Astrocyte of the cerebellum (primary cell): ENCODE results near the gene CD72.
A peak's percentile ranks its signal among the peaks of the same experiment; 100 is the strongest.
"Not testable (repeated sequence)": the region's sequence is repeated elsewhere in the genome, so short reads cannot be mapped to it uniquely, and the experiment has no call there.

Source experiments
- DNase-seq: peaks from one replicate; pipeline ENCODE4 v3.0.0-alpha.2; 2011; ENCODE audit warnings: low read depth
- H3K4me3 ChIP-seq: 2 replicates; pipeline ENCODE4 v1.5.1; 2011; ENCODE audit warnings: mild to moderate bottlenecking, low read depth, low read length, moderate library complexity
- CTCF ChIP-seq: IDR thresholded peaks from 2 replicates; pipeline ENCODE4 v1.5.1; 2012; ENCODE audit warnings: low read length, low read depth, moderate library complexity, mild to moderate bottlenecking; ENCODE audit errors: missing control alignments
- in situ Hi-C: cut with HindIII; loops from 2 replicates; pipeline ENCODE4 v1.10.0; 2017; ENCODE audit warnings: low sequenced_read_pairs

CD72 gene

GRCh38 chr9:35603506-35603985 is 14.7 kb downstream of the CD72 start:
- peak overlapping the region; percentile 40 for H3K4me3 ChIP-seq
- in situ Hi-C loops: loop anchor here (10.0 kb wide), 1 partner anchor 71 kb away; the partner anchor contains the start of gene CA9
- TF ChIP-seq CTCF: no peak
- no peak for DNase-seq

- DNase-seq: no peak
- H3K4me3 ChIP-seq: no peak overlapping the region
- in situ Hi-C loops: loop anchor here (10.0 kb wide), 1 partner anchor 75 kb away; the partner anchor contains the start of gene CA9
- TF ChIP-seq CTCF: no peak
These were observed 18.2 kb downstream of the CD72 start for GRCh38 chr9:35599763-35600604.

DNA sequence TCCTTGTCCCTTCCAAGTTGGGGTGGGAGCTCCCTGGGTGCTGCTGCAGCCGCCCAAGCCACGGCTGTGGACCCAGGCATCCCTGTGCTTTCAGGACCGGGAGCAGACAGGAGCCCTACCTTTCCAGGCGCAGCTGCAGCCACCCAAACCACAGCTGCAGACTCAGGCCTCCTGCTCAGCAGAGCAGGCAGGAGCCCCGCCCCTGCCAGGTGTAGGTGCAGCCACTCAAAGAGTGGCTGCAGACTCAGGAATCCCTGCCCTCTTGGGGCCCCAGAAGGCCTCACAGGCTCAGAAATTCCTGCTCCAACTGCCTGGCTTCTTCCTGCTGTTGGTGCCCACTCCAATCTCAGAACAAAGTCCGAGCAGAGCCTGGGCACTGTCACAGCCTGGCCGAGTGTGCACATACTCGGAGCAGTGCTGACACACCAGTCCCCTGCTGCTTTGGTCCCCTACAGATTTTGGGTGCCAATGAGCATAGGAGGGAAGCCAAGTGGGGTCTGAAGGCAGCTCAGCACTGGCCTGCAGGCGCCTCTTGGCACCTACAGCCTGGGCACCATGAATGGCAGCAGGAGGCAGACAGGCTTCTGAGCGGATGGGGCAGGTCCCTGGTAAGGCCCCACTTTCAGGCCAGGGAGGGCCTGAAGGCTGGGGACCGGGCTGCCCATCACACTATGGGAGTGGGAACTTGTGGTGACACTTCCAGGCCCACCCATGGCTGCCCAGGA is 19.2 kb downstream of the CD72 start:
- in situ Hi-C loops: no loop called here
- no peak for DNase-seq
- H3K4me3 ChIP-seq: no peak overlapping the region
- no peak for TF ChIP-seq CTCF

GRCh38 chr9:35596907-35597306 is 21.3 kb downstream of the CD72 start:
- DNase-seq, H3K4me3 ChIP-seq, in situ Hi-C loops: not testable (repeated sequence)

DNA sequence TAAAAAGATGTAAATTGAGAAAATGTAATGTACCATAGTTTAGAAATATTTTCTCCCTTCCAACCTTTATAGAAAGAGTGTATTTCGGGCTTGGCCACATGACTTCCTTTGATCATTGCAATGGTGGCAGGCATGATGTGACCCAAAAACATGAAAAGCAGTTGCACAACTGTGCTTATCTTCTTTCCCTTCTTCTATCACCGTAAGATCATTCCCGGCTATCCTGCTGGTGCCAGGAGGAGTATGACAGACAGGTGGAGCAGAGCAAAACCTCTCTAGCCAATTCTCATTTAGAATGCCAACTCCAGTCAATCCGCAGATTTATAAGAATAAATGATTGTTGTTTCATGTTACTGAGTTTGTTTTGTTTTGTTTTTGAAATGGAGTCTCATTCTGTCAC is 23.7 kb downstream of the CD72 start:
- no peak overlapping the region for H3K4me3 ChIP-seq
- DNase-seq: no peak
- in situ Hi-C loops: no loop called here
- TF ChIP-seq CTCF: no peak

DNA sequence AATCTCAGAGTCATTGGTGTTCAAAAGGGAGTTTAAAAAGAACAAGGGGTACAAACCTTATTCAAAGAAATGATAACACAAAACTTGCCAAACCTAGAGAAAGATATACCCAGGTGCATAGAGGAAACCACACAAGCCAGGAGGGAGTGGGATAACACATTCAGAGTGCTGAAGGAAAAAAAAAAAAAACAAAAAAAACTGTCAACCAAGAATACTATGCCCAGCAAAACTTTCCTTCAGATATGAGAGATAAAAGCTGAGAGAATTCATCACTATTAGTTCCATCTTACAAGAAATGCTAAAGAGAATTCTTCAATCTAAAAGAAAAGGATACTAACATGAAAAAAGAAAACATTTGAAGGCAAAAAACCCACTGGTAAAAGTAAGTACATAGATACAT is 24.6 kb downstream of the CD72 start:
- no peak overlapping the region for H3K4me3 ChIP-seq
- no peak for DNase-seq
- in situ Hi-C loops: no loop called here
- no peak for TF ChIP-seq CTCF

GRCh38 chr9:35588506-35588905 is 29.7 kb downstream of the CD72 start:
- in situ Hi-C loops, DNase-seq, H3K4me3 ChIP-seq: not testable (repeated sequence)

DNA sequence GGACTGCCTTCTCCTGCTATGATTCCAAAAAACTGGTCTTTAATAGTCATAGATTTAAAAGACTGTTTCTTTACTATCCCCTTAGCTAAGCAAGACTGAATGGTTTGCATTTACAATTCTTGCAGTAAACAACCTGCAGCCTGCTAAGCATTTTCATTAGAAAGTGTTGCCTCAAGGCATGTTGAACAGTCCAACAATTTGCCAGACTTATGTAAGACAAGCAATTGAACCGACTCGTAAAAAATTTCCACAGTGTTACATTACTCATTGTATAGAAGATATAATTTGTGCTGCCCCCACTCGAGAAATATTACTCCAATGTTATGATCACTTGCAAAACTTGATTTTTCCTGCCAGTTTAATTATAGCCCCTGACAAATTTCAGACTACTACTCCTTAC is 33.5 kb downstream of the CD72 start:
- H3K4me3 ChIP-seq, DNase-seq, in situ Hi-C loops: not testable (repeated sequence)

GRCh38 chr9:35583521-35583920 is 34.7 kb downstream of the CD72 start:
- H3K4me3 ChIP-seq, in situ Hi-C loops, DNase-seq: not testable (repeated sequence)

DNA sequence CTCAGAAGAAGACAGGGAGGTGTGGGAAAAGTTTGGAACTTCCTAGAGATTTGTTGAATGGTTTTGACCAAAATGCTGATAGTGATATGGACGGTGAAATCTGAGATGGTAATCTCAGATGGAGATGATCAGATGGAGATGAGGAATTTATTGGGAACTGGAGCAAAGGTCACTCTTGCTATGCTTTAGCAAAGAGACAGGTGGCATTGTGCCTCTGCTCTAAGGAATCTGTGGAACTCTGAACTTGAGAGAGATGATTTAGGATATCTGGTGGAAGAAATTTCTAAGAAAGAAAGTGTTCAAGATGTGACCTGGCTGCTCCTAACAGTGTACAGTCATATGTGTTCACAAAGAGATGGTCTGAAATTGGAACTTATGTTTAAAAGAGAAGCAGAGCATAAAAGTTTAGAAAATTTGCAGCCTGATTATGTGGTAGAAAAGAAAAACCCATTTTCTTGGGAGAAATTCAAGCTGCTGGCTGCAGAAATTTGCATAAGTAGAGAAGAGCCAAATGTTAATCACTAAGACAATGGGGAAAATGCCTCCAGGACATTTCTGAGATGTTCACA is 38.5 kb downstream of the CD72 start:
- in situ Hi-C loops, DNase-seq, H3K4me3 ChIP-seq: not testable (repeated sequence)
